Hepatocyte (in vitro differentiated cells): ENCODE results near the gene ARL13B. TPM values are rescaled to one million over a fixed set of nuclear protein-coding genes. Genes with fewer than 3 reads are reported as not detected.

Experiments used
- polyA plus RNA-seq: library from polyadenylated mRNA; unstranded; fragments of >200 nt; fragmentation: Nextera tagmentation; extraction: Ambion mirVana; gene quantifications from 2 replicates; pipeline ENCODE4 v1.2.1, GENCODE V29; 2016
- small RNA-seq: library from RNA; depleted of rRNA; stranded (forward); fragments of <200 nt; gene quantifications from one replicate; pipeline ENCODE3, GENCODE V24; 2014
- total RNA-seq: library from RNA; depleted of rRNA; stranded (reverse); fragments of >200 nt; gene quantifications from 2 replicates; pipeline ENCODE4 v1.2.3, GENCODE V29; 2014

ARL13B gene
- total and polyA plus RNA-seq, 2 experiments from 2014 or later = 6.2 to 10.4 TPM

Small RNA genes lying within 50 kb of the gene (small RNA-seq; reads per million reads assigned to genes)
- gene RF00019 (not detected), gene RNU6-511P (not detected)

Other genes starting within 250 kb of the ARL13B start
- 103 and 115 TPM in 2 replicates for gene PROS1, start 6.3 kb upstream of the ARL13B start, total RNA-seq
- 46.5 and 58.7 TPM in 2 replicates for gene PROS1, start 6.3 kb upstream of the ARL13B start, polyA plus RNA-seq
- 0.16 and 0.47 TPM in 2 replicates for gene STX19, start 48.4 kb downstream of the ARL13B start, total RNA-seq
- 0.12 TPM in 1 of 2 replicates, not detected in the other for gene STX19, start 48.4 kb downstream of the ARL13B start, polyA plus RNA-seq
- 7.3 and 7.9 TPM in 2 replicates for gene DHFR2, start 82.8 kb downstream of the ARL13B start, total RNA-seq
- 3.9 and 6.5 TPM in 2 replicates for gene DHFR2, start 82.8 kb downstream of the ARL13B start, polyA plus RNA-seq
- gene NSUN3, start 82.9 kb downstream of the ARL13B start, total RNA-seq = 9.0 and 9.6 TPM in 2 replicates
- 4.5 and 5.6 TPM in 2 replicates for gene NSUN3, start 82.9 kb downstream of the ARL13B start, polyA plus RNA-seq